Left ventricle myocardium superior (tissue), 1 donor: ENCODE results near the gene HAPLN1. TPM values are rescaled to one million over a fixed set of nuclear protein-coding genes. Genes with fewer than 3 reads are reported as not detected.

Source experiments
- ATAC-seq: fragments of 200-7000 bp; cut with Tn5 transposase; one replicate; pipeline ENCODE4 v1.9.1; 2020; ENCODE audit warnings: mild to moderate bottlenecking, moderate library complexity
- DNase-seq: peaks from one replicate; pipeline ENCODE4 v3.0.0-alpha.2; 2020
- intact Hi-C: fragments of 100-400 bp; cut with micrococcal nuclease; formaldehyde crosslinking; loops from one replicate; pipeline ENCODE4 v1.11.0; 2022
- total RNA-seq: library from RNA; stranded (reverse); fragmentation: NEBNext Ultra II Directional; extraction: Animal tissue kit (Norgen Biotek cat#: 25700); gene quantifications from one replicate; pipeline ENCODE4 v1.2.1, GENCODE V29; 2021
- donor health status: DM: no; HTN: yes; CAD: no; lungs with severe emphysema.

HAPLN1 gene
- total RNA-seq, 1 donor from 2014 or later = 0.05 TPM

GRCh38 chr5:83657807-83658525 lies 62.7 kb downstream of the HAPLN1 start:
- DNase-seq (no peak), ATAC-seq (no peak)
- intact Hi-C loops = no loop called here

GRCh38 chr5:83654427-83654994 lies 66.1 kb downstream of the HAPLN1 start:
- intact Hi-C loops = no loop called here
- DNase-seq (no peak), ATAC-seq (no peak)

- DNase-seq (no peak), ATAC-seq (no peak)
- intact Hi-C loops = no loop called here
These were observed 67.0 kb downstream of the HAPLN1 start for GRCh38 chr5:83653669-83654068.

GRCh38 chr5:83645936-83646335 lies 74.7 kb downstream of the HAPLN1 start:
- intact Hi-C loops = no loop called here
- ATAC-seq = no peak
- no peak for DNase-seq

GRCh38 chr5:83644301-83644700 lies 76.4 kb downstream of the HAPLN1 start:
- DNase-seq (no peak), ATAC-seq (no peak)
- intact Hi-C loops = no loop called here

GRCh38 chr5:83641946-83642345 lies 78.7 kb downstream of the HAPLN1 start:
- intact Hi-C loops = no loop called here
- no peak for ATAC-seq

GRCh38 chr5:83639911-83640310 lies 80.7 kb downstream of the HAPLN1 start:
- intact Hi-C loops = no loop called here
- DNase-seq (no peak), ATAC-seq (no peak)

More at GRCh38 chr5:83641946-83642345, 78.7 kb downstream of the HAPLN1 start:
- DNase-seq = no peak

GRCh38 chr5:83636156-83636555 lies 84.5 kb downstream of the HAPLN1 start:
- ATAC-seq (no peak), DNase-seq (no peak)
- intact Hi-C loops = no loop called here

- DNase-seq = no peak
- intact Hi-C loops = no loop called here
- ATAC-seq = no peak
These were observed 87.4 kb downstream of the HAPLN1 start for GRCh38 chr5:83633285-83633684.

GRCh38 chr5:83632874-83633273 lies 87.8 kb downstream of the HAPLN1 start:
- intact Hi-C loops = no loop called here
- ATAC-seq (no peak), DNase-seq (no peak)

- no peak for ATAC-seq
- intact Hi-C loops = no loop called here
- DNase-seq = no peak
These were observed 92.3 kb downstream of the HAPLN1 start for GRCh38 chr5:83628360-83628759.

GRCh38 chr5:83614841-83615240 lies 105.8 kb downstream of the HAPLN1 start:
- DNase-seq = no peak
- no peak for ATAC-seq
- intact Hi-C loops = no loop called here

- ATAC-seq (peak; percentile 41), DNase-seq (no peak)
- intact Hi-C loops = no loop called here
These were observed 112.5 kb downstream of the HAPLN1 start for GRCh38 chr5:83608122-83608521.

GRCh38 chr5:83595217-83595616 lies 125.4 kb downstream of the HAPLN1 start:
- ATAC-seq (no peak), DNase-seq (no peak)
- intact Hi-C loops = no loop called here

GRCh38 chr5:83590966-83591365 lies 129.7 kb downstream of the HAPLN1 start:
- DNase-seq = no peak
- intact Hi-C loops = no loop called here
- no peak for ATAC-seq

GRCh38 chr5:83589786-83590185 lies 130.9 kb downstream of the HAPLN1 start:
- ATAC-seq (no peak), DNase-seq (no peak)
- intact Hi-C loops = no loop called here

Other genes starting within 250 kb of the HAPLN1 start
- 16.9 TPM for gene VCAN, start 249.1 kb downstream of the HAPLN1 start, total RNA-seq